ENCODE results near the gene YRDC.

DNA sequence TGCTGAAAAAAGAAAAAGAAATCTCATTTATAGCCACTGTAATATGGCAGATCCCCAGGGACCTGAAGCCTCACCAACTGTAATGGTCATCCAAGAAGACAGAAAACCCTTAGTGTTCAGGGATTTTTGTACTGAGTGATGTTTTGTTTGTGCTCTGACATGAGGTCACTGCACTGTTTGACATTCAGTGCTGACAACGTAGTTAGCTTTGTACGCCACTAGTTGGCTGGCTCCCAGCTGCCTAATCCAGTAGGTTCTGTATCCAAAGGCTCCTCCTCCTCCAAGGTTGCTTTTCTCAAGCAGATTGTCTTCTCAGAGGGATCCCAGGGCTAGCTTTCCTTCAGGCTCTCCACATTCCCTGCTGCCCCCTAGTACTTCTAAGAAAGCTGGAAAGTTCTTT is 9.5 kb upstream of the YRDC start:
- TF ChIP-seq RARB (CRISPR knock-in tag; IDR thresholded peaks at IDR 0.05) = no peak
- TF ChIP-seq, protein P1, sequence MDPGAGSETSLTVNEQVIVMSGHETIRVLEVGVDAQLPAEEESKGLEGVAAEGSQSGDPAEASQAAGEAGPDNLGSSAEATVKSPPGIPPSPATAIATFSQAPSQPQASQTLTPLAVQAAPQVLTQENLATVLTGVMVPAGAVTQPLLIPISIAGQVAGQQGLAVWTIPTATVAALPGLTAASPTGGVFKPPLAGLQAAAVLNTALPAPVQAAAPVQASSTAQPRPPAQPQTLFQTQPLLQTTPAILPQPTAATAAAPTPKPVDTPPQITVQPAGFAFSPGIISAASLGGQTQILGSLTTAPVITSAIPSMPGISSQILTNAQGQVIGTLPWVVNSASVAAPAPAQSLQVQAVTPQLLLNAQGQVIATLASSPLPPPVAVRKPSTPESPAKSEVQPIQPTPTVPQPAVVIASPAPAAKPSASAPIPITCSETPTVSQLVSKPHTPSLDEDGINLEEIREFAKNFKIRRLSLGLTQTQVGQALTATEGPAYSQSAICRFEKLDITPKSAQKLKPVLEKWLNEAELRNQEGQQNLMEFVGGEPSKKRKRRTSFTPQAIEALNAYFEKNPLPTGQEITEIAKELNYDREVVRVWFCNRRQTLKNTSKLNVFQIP (CRISPR knock-in tag; IDR thresholded peaks at IDR 0.05; ENCODE audit: borderline replicate concordance, low read depth) = no peak
- TF ChIP-seq, protein P2, sequence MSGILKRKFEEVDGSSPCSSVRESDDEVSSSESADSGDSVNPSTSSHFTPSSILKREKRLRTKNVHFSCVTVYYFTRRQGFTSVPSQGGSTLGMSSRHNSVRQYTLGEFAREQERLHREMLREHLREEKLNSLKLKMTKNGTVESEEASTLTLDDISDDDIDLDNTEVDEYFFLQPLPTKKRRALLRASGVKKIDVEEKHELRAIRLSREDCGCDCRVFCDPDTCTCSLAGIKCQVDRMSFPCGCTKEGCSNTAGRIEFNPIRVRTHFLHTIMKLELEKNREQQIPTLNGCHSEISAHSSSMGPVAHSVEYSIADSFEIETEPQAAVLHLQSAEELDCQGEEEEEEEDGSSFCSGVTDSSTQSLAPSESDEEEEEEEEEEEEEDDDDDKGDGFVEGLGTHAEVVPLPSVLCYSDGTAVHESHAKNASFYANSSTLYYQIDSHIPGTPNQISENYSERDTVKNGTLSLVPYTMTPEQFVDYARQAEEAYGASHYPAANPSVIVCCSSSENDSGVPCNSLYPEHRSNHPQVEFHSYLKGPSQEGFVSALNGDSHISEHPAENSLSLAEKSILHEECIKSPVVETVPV (CRISPR knock-in tag; IDR thresholded peaks at IDR 0.05) = no peak
